Astrocyte (in vitro differentiated cells and primary cell): ENCODE results near the gene GSTA3. TPM values are rescaled to one million over a fixed set of nuclear protein-coding genes. Genes with fewer than 3 reads are reported as not detected.

ENCODE experiments used
- DNase-seq: peaks from one replicate; pipeline ENCODE4 v3.0.0-alpha.2; 2010; ENCODE audit warnings: low read depth
- FAIRE-seq: peaks from 2 replicates; lab custom pipeline; 2011; peaks lifted over from hg19 to GRCh38; lab: Jason Lieb, UNC
- H2AFZ ChIP-seq: 2 replicates; pipeline ENCODE4 v1.6.0; 2012; ENCODE audit warnings: low read depth, low read length, inconsistent platforms
- H3K27ac ChIP-seq: 2 replicates; pipeline ENCODE4 v1.5.1; 2011; ENCODE audit warnings: low read depth, low read length, inconsistent platforms
- H3K27me3 ChIP-seq: 2 replicates; pipeline ENCODE4 v1.6.0; 2011; ENCODE audit warnings: low read length, inconsistent platforms; ENCODE audit not compliant: insufficient read depth
- H3K36me3 ChIP-seq: 2 replicates; pipeline ENCODE4 v1.5.1; 2011; ENCODE audit warnings: low read length, inconsistent platforms; ENCODE audit not compliant: insufficient read depth
- H3K4me1 ChIP-seq: 2 replicates; pipeline ENCODE4 v1.5.1; 2011; ENCODE audit warnings: low read length, inconsistent platforms; ENCODE audit not compliant: insufficient read depth
- H3K4me2 ChIP-seq: 2 replicates; pipeline ENCODE4 v1.6.0; 2012; ENCODE audit warnings: low read length, inconsistent platforms
- H3K4me3 ChIP-seq: 2 replicates; pipeline ENCODE4 v1.5.1; 2011; ENCODE audit warnings: low read depth, mild to moderate bottlenecking, low read length, inconsistent platforms; ENCODE audit not compliant: insufficient read depth
- H3K79me2 ChIP-seq: 2 replicates; pipeline ENCODE4 v1.6.0; 2012; ENCODE audit warnings: mild to moderate bottlenecking, low read length, inconsistent platforms; ENCODE audit not compliant: insufficient read depth
- H3K9ac ChIP-seq: 2 replicates; pipeline ENCODE4 v1.6.0; 2012; ENCODE audit warnings: mild to moderate bottlenecking, low read length, inconsistent platforms
- H3K9me3 ChIP-seq: 2 replicates; pipeline ENCODE4 v1.5.1; 2012; ENCODE audit warnings: low read depth, mild to moderate bottlenecking, low read length, inconsistent platforms; ENCODE audit not compliant: insufficient read depth
- H4K20me1 ChIP-seq: 2 replicates; pipeline ENCODE4 v1.6.0; 2012; ENCODE audit warnings: low read length, inconsistent platforms; ENCODE audit not compliant: insufficient read depth
- H3K27ac Mint-ChIP-seq: one replicate; pipeline ENCODE4 v1.8.0; 2021; ENCODE audit warnings: mild to moderate bottlenecking, mixed read lengths; ENCODE audit not compliant: unreplicated experiment
- H3K27me3 Mint-ChIP-seq: one replicate; pipeline ENCODE4 v1.8.0; 2021; ENCODE audit warnings: low read depth, mixed read lengths; ENCODE audit not compliant: unreplicated experiment
- H3K36me3 Mint-ChIP-seq: one replicate; pipeline ENCODE4 v1.8.0; 2021; ENCODE audit warnings: low read depth, mixed read lengths; ENCODE audit not compliant: unreplicated experiment
- H3K4me1 Mint-ChIP-seq: one replicate; pipeline ENCODE4 v1.8.0; 2021; ENCODE audit warnings: low read depth, mixed read lengths; ENCODE audit not compliant: unreplicated experiment
- H3K4me3 Mint-ChIP-seq: one replicate; pipeline ENCODE4 v1.8.0; 2021; ENCODE audit warnings: mild to moderate bottlenecking, moderate library complexity, mixed read lengths; ENCODE audit not compliant: unreplicated experiment
- H3K9me3 Mint-ChIP-seq: one replicate; pipeline ENCODE4 v1.8.0; 2021; ENCODE audit warnings: mild to moderate bottlenecking, mixed read lengths; ENCODE audit not compliant: unreplicated experiment
- CTCF ChIP-seq: IDR thresholded peaks from 2 replicates; pipeline ENCODE4 v1.5.1; 2011; ENCODE audit warnings: low read depth, mild to moderate bottlenecking, inconsistent platforms, low read length, moderate library complexity; ENCODE audit not compliant: insufficient read depth
- EZH2 ChIP-seq: IDR thresholded peaks from 2 replicates; pipeline ENCODE4 v1.6.1; 2012; ENCODE audit warnings: mild to moderate bottlenecking, low read length, inconsistent platforms; ENCODE audit not compliant: insufficient read depth
- total RNA-seq: library from RNA; stranded (reverse); gene quantifications from 2 replicates; pipeline ENCODE4 v1.2.1, GENCODE V29; 2021

GSTA3 gene
- total RNA-seq, 1 donor from 2014 or later = not detected

GRCh38 chr6:52893803-52894202, 15.7 kb downstream of the GSTA3 start:
- FAIRE-seq (no peak), DNase-seq (no peak)
- Mint-ChIP-seq H3K4me3 (no peak overlapping the region), H3K36me3 (peaks cover 2% of the 10 kb centered on the region), H3K27me3 (peaks cover 8% of the 10 kb centered on the region), H3K4me1 (no peaks in the 10 kb centered on the region), H3K9me3 (peaks cover 6% of the 10 kb centered on the region), H3K27ac (no peak overlapping the region)
- no peaks in the 10 kb centered on the region for H4K20me1 ChIP-seq
- no peak overlapping the region for H3K4me2 ChIP-seq
- no peaks in the 10 kb centered on the region for H3K9me3 ChIP-seq
- H3K79me2 ChIP-seq = no peaks in the 10 kb centered on the region
- TF ChIP-seq EZH2 (no peak), CTCF (no peak)
- no peak overlapping the region for H3K27ac ChIP-seq
- no peak overlapping the region for H2AFZ ChIP-seq
- no peaks in the 10 kb centered on the region for H3K36me3 ChIP-seq
- no peak overlapping the region for H3K9ac ChIP-seq
- no peak overlapping the region for H3K4me3 ChIP-seq
- H3K27me3 ChIP-seq = peaks cover 2% of the 10 kb centered on the region
- no peaks in the 10 kb centered on the region for H3K4me1 ChIP-seq

GRCh38 chr6:52893221-52893620, 16.3 kb downstream of the GSTA3 start:
- H4K20me1 ChIP-seq = no peaks in the 10 kb centered on the region
- H3K4me3 ChIP-seq = no peak overlapping the region
- Mint-ChIP-seq H3K4me3 (no peak overlapping the region), H3K4me1 (peaks cover 2% of the 10 kb centered on the region), H3K36me3 (peaks cover 2% of the 10 kb centered on the region), H3K27me3 (peaks cover 6% of the 10 kb centered on the region), H3K9me3 (peaks cover 6% of the 10 kb centered on the region), H3K27ac (no peak overlapping the region)
- no peak for TF ChIP-seq CTCF
- no peak for TF ChIP-seq EZH2
- no peak overlapping the region for H3K27ac ChIP-seq
- FAIRE-seq = no peak
- no peak overlapping the region for H2AFZ ChIP-seq
- no peaks in the 10 kb centered on the region for H3K4me1 ChIP-seq
- no peak for DNase-seq
- H3K36me3 ChIP-seq = no peaks in the 10 kb centered on the region
- H3K4me2 ChIP-seq = no peak overlapping the region
- no peak overlapping the region for H3K9ac ChIP-seq
- no peaks in the 10 kb centered on the region for H3K9me3 ChIP-seq
- H3K79me2 ChIP-seq = no peaks in the 10 kb centered on the region
- H3K27me3 ChIP-seq = peaks cover 2% of the 10 kb centered on the region

GRCh38 chr6:52890018-52890417, 19.5 kb downstream of the GSTA3 start:
- no peak for TF ChIP-seq EZH2
- TF ChIP-seq CTCF = no peak
- peaks cover 6% of the 10 kb centered on the region for H3K27me3 Mint-ChIP-seq
- no peak overlapping the region for H2AFZ ChIP-seq
- DNase-seq (no peak), FAIRE-seq (no peak)
- no peak overlapping the region for H3K4me3 ChIP-seq
- no peaks in the 10 kb centered on the region for H3K79me2 ChIP-seq
- H3K9me3 Mint-ChIP-seq = peaks cover 2% of the 10 kb centered on the region
- no peak overlapping the region for H3K4me3 Mint-ChIP-seq
- H3K4me1 ChIP-seq = no peaks in the 10 kb centered on the region
- no peaks in the 10 kb centered on the region for H3K36me3 ChIP-seq
- no peak overlapping the region for H3K4me2 ChIP-seq
- H3K36me3 Mint-ChIP-seq = peaks cover 3% of the 10 kb centered on the region
- no peaks in the 10 kb centered on the region for H4K20me1 ChIP-seq
- H3K27ac Mint-ChIP-seq = no peak overlapping the region
- H3K9me3 ChIP-seq = no peaks in the 10 kb centered on the region
- H3K4me1 Mint-ChIP-seq = peaks cover 12% of the 10 kb centered on the region
- no peak overlapping the region for H3K9ac ChIP-seq
- no peak overlapping the region for H3K27ac ChIP-seq
- H3K27me3 ChIP-seq = peaks cover 2% of the 10 kb centered on the region
